HUES48 (cell line): ENCODE data around the gene NDUFB11.
"Not testable (repeated sequence)": the region's sequence is repeated elsewhere in the genome, so short reads cannot be mapped to it uniquely, and the experiment has no call there.

Source experiments
- H3K27ac ChIP-seq: one replicate; pipeline ENCODE4 v1.7.0; 2013; ENCODE audit warnings: low read depth, low read length, inconsistent platforms
- H3K27me3 ChIP-seq: 2 replicates; pipeline ENCODE4 v1.6.1; 2013; ENCODE audit warnings: mild to moderate bottlenecking, low read length; ENCODE audit not compliant: control insufficient read depth, insufficient read depth
- H3K36me3 ChIP-seq: 2 replicates; pipeline ENCODE4 v1.6.1; 2013; ENCODE audit warnings: low read length; ENCODE audit not compliant: control insufficient read depth, insufficient read depth
- H3K4me1 ChIP-seq: 2 replicates; pipeline ENCODE4 v1.6.1; 2013; ENCODE audit warnings: mild to moderate bottlenecking, low read length; ENCODE audit not compliant: control insufficient read depth, insufficient read depth
- H3K4me3 ChIP-seq: 2 replicates; pipeline ENCODE4 v1.5.1; 2013; ENCODE audit warnings: mild to moderate bottlenecking, low read depth, low read length
- H3K9ac ChIP-seq: 2 replicates; pipeline ENCODE4 v1.6.1; 2013; ENCODE audit warnings: mild to moderate bottlenecking, low read depth, low read length, moderate library complexity
- H3K9me3 ChIP-seq: 2 replicates; pipeline ENCODE4 v1.6.1; 2013; ENCODE audit warnings: low read length; ENCODE audit not compliant: control insufficient read depth, insufficient read depth

The NDUFB11 gene

DNA sequence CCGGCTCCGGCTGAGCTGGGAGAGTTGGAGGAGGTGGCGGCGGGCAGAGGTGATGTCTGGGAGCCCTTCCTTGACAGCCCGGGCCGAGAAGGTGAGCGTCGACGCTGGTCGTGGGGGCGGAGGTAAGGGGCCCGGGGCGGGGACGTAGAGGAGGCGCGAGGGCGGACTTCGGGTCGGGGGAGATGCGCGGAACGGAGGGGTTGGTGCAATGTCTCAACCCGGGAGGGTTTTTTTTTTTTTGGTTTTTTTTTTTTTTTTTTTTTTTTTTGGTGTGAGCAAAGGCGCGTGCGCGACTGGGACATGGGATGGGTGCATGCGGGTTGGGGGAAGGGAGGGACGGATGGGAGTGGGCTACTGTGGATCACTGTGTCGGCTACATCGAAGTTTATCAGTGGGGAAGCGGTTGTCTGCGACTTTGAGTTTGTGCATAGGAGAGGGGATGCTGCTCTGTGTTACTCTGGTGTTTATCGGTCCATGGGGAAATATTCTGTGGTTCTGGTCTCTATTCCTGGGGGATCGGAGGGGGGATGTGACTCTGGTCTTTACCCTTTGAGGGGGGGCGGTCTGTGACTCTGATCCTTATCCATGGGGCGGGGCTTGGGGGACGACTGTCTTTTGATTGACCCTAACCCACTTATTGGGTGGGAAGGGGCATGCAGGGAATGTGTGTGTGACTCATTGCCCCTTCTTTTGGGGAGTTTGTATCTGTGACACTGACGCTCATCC, 1.1 kb upstream of the NDUFB11 start:
- Histone ChIP-seq H3K4me3 (peak overlapping the region; percentile 95), H3K4me1 (0 out of 2 replicates have a peak, but pooled peaks cover 4% of the 10 kb centered on the region), H3K9me3 (no peaks in the 10 kb centered on the region), H3K9ac (peak overlapping the region; percentile 88), H3K27me3 (no peaks in the 10 kb centered on the region), H3K27ac (peak overlapping the region; percentile 82), H3K36me3 (peaks cover 24% of the 10 kb centered on the region)

DNA sequence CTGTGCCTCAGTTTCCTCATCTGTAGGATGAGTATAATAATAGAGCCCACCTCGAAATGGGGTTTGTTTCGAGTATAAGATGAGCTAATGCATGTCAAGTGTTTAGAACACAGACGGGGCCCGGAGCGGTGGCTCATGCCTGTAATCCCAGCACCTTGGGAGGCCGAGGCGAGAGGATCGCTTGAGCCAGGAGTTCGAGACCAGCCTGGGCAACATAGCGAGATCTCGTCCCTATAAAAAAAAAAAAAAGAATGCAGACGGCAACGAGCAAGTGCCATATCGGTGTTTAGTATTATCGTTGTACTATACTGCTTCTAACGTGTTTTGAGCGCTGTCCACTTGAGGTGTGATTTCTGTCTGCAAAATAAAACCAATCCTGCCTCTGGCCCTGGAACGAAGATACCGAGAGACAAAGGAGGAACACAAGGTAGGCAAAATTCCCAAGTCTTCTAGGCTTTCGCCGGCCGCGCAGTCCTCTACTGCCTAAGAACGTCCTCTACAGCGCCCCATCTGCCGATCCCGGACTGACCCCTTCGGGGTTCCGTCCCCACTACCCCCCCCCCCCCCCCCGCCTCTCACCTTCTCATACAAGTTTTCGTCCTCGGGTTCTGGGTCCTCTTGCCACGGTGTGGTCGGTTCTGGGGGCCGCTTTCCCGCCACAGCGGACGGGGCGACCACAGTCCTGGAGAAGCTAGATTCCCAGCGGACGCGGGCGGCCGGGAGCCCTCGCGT, 442 bp downstream of the NDUFB11 start:
- H3K4me3 ChIP-seq, result peak overlapping the region; percentile 95
- peak overlapping the region; percentile 82 for H3K27ac ChIP-seq
- 0 out of 2 replicates have a peak, but pooled peaks cover 4% of the 10 kb centered on the region for H3K4me1 ChIP-seq
- H3K9ac ChIP-seq, result peak overlapping the region; percentile 76
- peaks cover 27% of the 10 kb centered on the region for H3K36me3 ChIP-seq
- H3K9me3 ChIP-seq, result no peaks in the 10 kb centered on the region
- no peaks in the 10 kb centered on the region for H3K27me3 ChIP-seq

GRCh38 chrX:47138171-47138570, 6.3 kb downstream of the NDUFB11 start:
- no peaks in the 10 kb centered on the region for H3K9me3 ChIP-seq

GRCh38 chrX:47135650-47136049, 8.9 kb downstream of the NDUFB11 start:
- not testable (repeated sequence) for H3K4me1 ChIP-seq, H3K27ac ChIP-seq, H3K27me3 ChIP-seq, H3K9me3 ChIP-seq, H3K36me3 ChIP-seq, H3K4me3 ChIP-seq, H3K9ac ChIP-seq

More at GRCh38 chrX:47138171-47138570, 6.3 kb downstream of the NDUFB11 start:
- Histone ChIP-seq H3K4me1 (no peaks in the 10 kb centered on the region), H3K27me3 (no peaks in the 10 kb centered on the region), H3K36me3 (peaks cover 24% of the 10 kb centered on the region), H3K27ac (no peak overlapping the region), H3K9ac (no peak overlapping the region), H3K4me3 (no peak overlapping the region)

DNA sequence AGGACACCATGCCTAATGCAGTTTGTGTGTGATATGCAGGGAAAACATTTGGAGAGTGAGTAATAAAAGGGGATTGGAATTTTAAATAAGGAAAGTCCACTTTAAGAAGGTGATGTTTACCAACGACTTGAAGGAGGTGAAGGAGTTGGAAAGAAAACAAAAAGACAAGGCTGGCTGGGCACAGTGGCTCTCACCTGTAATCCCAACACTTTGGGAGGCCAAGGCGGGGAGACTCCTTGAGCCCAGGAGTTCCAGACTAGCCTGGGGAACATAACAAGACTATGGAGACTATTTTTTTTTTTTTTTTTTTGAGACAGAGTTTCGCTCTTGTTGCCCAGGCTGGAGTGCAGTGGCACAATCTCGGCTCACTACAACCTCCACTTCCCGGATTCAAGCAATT, 11.0 kb downstream of the NDUFB11 start:
- Histone ChIP-seq H3K4me3 (no peak overlapping the region), H3K27ac (no peak overlapping the region), H3K9me3 (no peaks in the 10 kb centered on the region), H3K4me1 (no peaks in the 10 kb centered on the region), H3K9ac (no peak overlapping the region), H3K27me3 (no peaks in the 10 kb centered on the region), H3K36me3 (no peaks in the 10 kb centered on the region)

GRCh38 chrX:47129899-47130358, 14.6 kb downstream of the NDUFB11 start:
- H3K27me3 ChIP-seq, result no peaks in the 10 kb centered on the region
- peak overlapping the region; percentile 83 for H3K4me3 ChIP-seq
- no peaks in the 10 kb centered on the region for H3K36me3 ChIP-seq
- no peak overlapping the region for H3K27ac ChIP-seq
- H3K9ac ChIP-seq, result no peak overlapping the region
- H3K9me3 ChIP-seq, result no peaks in the 10 kb centered on the region
- H3K4me1 ChIP-seq, result no peaks in the 10 kb centered on the region

DNA sequence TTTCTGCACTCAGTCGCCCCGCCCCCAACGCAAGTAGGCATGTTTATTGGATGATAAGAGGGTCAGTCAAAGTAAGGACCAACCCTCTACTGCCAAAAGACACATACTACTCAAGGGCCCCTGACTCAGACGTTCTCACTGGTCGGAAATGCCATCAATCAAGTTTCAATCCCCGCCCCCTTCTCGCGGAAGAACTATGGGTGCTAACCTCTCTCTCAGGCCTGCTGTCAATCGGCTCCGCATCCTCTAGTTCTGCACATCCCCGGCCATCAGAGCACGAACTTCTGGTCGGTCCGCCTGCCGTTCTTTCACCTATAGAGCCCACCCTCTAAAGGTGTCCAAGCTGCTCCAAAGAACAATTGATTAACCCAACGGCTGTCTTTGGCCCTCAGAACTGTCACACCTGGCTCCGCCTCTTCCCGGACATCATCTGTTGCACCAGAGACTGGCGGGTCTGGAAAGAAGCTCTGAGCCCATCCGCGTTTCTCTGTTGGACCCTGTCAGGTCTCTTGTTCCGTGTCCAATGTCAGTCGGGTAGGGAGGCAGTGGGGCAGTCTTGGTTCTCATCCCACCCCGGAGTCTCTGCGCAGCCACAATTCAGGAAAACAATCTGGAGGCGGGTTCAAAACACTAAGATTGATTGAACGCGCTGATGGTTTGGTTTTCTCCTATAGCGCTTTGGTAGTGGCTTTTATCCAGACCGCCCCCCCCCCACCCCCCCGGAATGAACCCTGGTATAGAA, 15.2 kb downstream of the NDUFB11 start:
- Histone ChIP-seq H3K9me3 (no peaks in the 10 kb centered on the region), H3K36me3 (no peaks in the 10 kb centered on the region), H3K4me3 (peak overlapping the region; percentile 83), H3K27me3 (no peaks in the 10 kb centered on the region), H3K27ac (no peak overlapping the region), H3K4me1 (no peaks in the 10 kb centered on the region), H3K9ac (no peak overlapping the region)

DNA sequence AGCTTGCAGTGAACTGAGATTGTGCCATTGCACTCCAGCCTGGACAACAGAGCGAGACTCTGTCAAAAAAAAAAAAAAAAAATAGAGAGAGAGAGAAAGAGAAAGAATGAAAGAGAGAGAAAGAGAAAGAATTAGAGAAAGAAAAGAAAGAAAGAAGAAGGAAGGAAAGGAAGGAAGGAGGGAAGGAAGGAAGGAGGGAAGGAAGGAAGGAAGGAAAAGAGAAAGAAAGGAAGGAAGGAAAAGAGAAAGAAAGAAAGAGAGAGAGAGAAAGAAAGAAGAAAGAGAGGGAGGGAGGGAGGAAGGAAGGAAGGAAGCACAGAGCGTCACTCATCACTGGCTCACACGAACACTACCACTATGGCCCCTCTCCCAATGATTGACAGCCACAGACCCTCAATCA, 20.0 kb downstream of the NDUFB11 start:
- H3K9me3 ChIP-seq, H3K36me3 ChIP-seq, H3K4me1 ChIP-seq, H3K27me3 ChIP-seq, H3K27ac ChIP-seq, H3K9ac ChIP-seq, H3K4me3 ChIP-seq: not testable (repeated sequence)

DNA sequence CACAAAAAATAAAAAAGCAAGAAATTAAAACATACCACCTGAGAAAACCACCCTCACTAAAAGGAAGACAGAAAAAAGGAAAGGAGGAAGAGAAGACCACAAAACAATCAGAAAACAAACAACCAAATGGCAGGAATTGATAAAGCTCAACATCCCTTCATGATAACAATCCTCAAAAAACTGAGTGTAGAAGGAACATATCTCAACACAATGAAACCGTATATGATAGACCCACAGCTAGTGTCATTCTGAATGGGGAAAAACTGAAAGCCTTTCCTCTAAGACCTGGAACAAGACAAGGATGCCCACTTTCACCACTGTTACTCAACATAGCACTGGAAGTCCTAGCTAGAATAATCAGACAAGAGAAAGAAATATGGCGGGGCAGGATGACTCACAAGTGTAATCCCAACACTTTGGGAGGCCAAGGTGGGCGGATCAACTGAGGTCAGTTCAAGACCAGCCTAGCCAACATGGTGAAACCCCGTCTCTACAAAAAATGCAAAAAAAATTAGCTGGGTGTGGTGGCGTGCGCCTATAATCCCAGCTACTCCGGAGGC, 27.9 kb downstream of the NDUFB11 start:
- not testable (repeated sequence) for H3K27ac ChIP-seq, H3K9ac ChIP-seq, H3K27me3 ChIP-seq, H3K36me3 ChIP-seq, H3K4me1 ChIP-seq, H3K9me3 ChIP-seq, H3K4me3 ChIP-seq

DNA sequence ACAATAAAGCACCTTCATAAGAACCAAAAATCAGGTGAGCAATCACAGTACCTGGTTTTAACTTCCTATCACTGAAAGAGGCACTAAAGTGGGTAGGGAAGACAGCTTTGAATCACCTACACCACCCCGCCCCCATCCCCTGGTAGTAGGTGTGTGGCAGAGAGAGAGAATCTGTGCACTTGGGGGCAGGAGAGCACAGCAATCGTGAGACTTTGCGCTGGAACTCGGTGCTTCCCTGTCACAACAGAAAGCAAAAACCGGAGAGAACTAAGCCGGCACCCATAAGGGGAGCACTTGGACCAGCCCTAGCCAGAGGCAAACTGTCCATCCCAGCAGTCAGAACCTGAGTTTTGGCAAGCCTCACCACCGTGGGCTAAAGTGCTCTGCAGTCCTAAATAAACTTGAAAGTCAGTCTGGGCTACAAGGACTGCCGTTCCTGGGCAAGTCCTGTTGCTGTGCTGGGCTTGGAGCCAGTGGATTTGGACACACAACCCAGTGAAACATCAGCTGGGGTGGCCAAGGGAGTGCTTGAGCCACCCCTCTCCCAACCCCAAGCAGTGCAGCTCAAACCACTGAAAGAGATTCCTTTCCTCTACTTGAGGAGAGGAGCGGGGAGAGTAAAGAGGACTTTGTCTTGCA, 32.1 kb downstream of the NDUFB11 start:
- Histone ChIP-seq H3K9ac (no peak overlapping the region), H3K27ac (no peak overlapping the region), H3K27me3 (no peaks in the 10 kb centered on the region), H3K36me3 (no peaks in the 10 kb centered on the region), H3K4me3 (no peak overlapping the region), H3K4me1 (0 out of 2 replicates have a peak, but pooled peaks cover 5% of the 10 kb centered on the region), H3K9me3 (no peaks in the 10 kb centered on the region)
